Gastroesophageal sphincter (tissue), 2 donors: ENCODE results near the gene PRKACG.

Source experiments
- EP300 ChIP-seq: sonication (generic); formaldehyde crosslinking; IDR thresholded peaks from one replicate; pipeline ENCODE4 v1.6.1; 2017; ENCODE audit warnings: antibody characterized with exemption, mild to moderate bottlenecking
- POLR2AphosphoS5 ChIP-seq: sonication (generic); formaldehyde crosslinking; IDR thresholded peaks from one replicate; pipeline ENCODE4 v1.6.1; 2017; ENCODE audit warnings: antibody characterized with exemption

- TF ChIP-seq EP300 (no peak), POLR2AphosphoS5 (no peak)
Measured at GRCh38 chr9:69016191-69017096, 2.5 kb upstream of the PRKACG start.
